Right cardiac atrium (tissue), 5 donors: Measurements from ENCODE around the gene TEX14. TPM values are rescaled to one million over a fixed set of nuclear protein-coding genes. Genes with fewer than 3 reads are reported as not detected.
"Not testable (repeated sequence)": the region's sequence is repeated elsewhere in the genome, so short reads cannot be mapped to it uniquely, and the experiment has no call there.

Source experiments
- ATAC-seq, 2 donors: fragments of 200-7000 bp; cut with Tn5 transposase; one replicate each; pipeline versions ENCODE4 v1.8.0 to v1.9.1; 2020; ENCODE audit warnings: moderate library complexity in 2 of 2, mild to moderate bottlenecking in 1 of 2
- DNase-seq, 3 donors: peaks; one replicate each; pipeline ENCODE4 v3.0.0-alpha.2; 2020
- H3K27ac ChIP-seq: one replicate; pipeline ENCODE4 v1.5.1; 2013; ENCODE audit warnings: mild to moderate bottlenecking, low read length, control low read depth, moderate library complexity
- H3K27me3 ChIP-seq: one replicate; pipeline ENCODE4 v1.6.1; 2013; ENCODE audit not compliant: control insufficient read depth, insufficient read depth
- H3K4me1 ChIP-seq: one replicate; pipeline ENCODE4 v1.6.1; 2013; ENCODE audit warnings: low read length; ENCODE audit not compliant: control insufficient read depth, insufficient read depth
- H3K4me3 ChIP-seq: one replicate; pipeline ENCODE4 v1.5.1; 2013; ENCODE audit warnings: low read length, control low read depth
- H3K9me3 ChIP-seq: one replicate; pipeline ENCODE4 v1.6.1; 2013; ENCODE audit warnings: low read length; ENCODE audit not compliant: control insufficient read depth
- WGBS: extraction: QIAGEN DNeasy Blood & Tissue Kit; methylation state at CpG from one replicate; pipeline ENCODE4 v1.1.7; 2013; 5-methylcytosine and 5-hydroxymethylcytosine counted together
- intact Hi-C, 4 donors: fragments of 100-400 bp; cut with DNase I; formaldehyde crosslinking; loops; one replicate each; pipeline versions ENCODE4 v1.11.0 to v1.14.0; 2022 to 2023
- polyA plus RNA-seq: library from polyadenylated mRNA; stranded (reverse); fragments of 200-250 nt; gene quantifications from one replicate; pipeline ENCODE4 v1.2.3, GENCODE V29; 2013
- total RNA-seq, 4 donors: library from RNA; stranded (reverse); fragmentation: NEBNext Ultra II Directional; extraction: Animal tissue kit (Norgen Biotek cat#: 25700); gene quantifications; one replicate each; pipeline ENCODE4 v1.2.1, GENCODE V29; 2021
- donor health status: healthy with polysubstance abuse.
- donor health status: DM: no; HTN: yes; CAD: no.
- donor health status: DM: no; HTN: no; CAD: no.
- donor health status: DM: no; HTN: yes; CAD: no; lungs with severe emphysema.
- donor health status: DM: yes; HTN: yes; CAD: no.

Gene TEX14
- total and polyA plus RNA-seq, 5 donors = 0.15 to 0.57 (median 0.24) TPM; not detected in 1

DNA sequence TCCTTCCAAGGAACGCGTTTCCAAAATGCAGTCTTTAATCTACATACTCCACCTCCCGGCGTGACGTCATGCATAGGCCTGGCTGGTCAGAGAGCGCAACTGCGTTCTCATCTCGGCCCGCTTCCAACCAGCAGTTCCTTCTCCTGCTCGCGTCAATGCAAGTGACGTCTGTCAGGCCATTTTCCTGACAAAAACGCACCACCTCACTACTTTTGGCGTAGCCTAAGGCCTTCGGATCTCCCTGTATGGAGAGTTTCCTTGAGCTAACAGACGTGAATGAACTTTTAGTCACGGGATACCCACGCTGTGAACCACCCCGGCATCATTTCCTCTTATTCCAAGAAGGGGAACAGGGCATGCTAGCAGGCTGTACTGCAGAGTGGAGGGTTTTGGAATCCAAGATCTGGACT, 25.0 kb downstream of the TEX14 start:
- WGBS = 35% methylated on average over 19 of the region's 19 CpGs

DNA sequence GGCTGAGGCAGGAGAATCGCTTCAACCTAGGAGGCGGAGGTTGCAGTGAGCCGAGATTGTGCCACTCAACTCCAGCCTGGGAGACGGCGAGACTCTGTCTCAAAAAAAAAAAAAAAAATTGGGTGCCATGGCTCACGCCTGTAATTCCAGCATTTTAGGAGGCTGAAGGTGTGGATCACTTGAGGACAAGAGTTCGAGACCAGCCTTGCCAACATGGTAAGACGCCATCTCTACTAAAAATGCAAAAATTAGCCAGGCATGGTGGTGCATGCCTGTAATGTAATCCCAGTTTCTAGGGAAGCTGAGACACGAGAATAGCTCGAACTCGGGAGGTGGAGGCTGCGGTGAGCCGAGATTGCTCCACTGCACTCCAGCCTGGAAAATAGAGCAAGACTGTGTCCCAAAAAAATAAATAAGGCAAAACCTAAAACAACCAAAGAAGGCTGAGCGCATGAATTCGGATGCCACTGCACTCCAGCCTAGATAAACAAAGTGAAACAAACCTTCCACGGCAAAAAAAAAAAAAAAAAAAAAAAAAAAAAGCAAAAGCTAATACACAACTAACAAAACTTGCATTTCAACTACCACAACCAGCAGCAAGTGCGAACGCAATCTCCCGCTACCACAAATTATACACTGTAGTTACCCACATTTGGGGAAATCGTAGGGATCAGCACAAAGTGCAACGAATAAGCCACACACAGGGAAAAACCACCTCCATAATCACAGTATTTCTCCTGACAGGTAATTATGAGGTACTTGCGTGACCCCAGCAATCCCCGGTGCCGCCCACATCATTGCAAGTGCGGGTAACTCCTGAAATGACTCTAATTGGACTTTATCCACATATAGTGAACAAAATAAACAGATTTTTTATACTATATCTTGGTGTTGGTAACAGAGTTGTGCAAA, 25.6 kb downstream of the TEX14 start:
- ATAC-seq (no peak), DNase-seq (no peak)
- intact Hi-C loops = no loop called here
- Histone ChIP-seq H3K4me1 (no peaks in the 10 kb centered on the region), H3K4me3 (no peak overlapping the region), H3K27me3 (no peaks in the 10 kb centered on the region), H3K9me3 (no peaks in the 10 kb centered on the region), H3K27ac (no peak overlapping the region)
- 89% methylated on average over 25 of the region's 25 CpGs for WGBS

More for the DNA sequence above, 25.0 kb downstream of the TEX14 start:
- intact Hi-C loops = no loop called here
- Histone ChIP-seq H3K4me1 (no peaks in the 10 kb centered on the region), H3K27me3 (no peaks in the 10 kb centered on the region), H3K9me3 (no peaks in the 10 kb centered on the region), H3K4me3 (no peak overlapping the region), H3K27ac (peak overlapping the region; percentile 67)
- peak; percentile 86 to 87 for ATAC-seq
- DNase-seq = peak; percentile 77 to 92 (median 89)

DNA sequence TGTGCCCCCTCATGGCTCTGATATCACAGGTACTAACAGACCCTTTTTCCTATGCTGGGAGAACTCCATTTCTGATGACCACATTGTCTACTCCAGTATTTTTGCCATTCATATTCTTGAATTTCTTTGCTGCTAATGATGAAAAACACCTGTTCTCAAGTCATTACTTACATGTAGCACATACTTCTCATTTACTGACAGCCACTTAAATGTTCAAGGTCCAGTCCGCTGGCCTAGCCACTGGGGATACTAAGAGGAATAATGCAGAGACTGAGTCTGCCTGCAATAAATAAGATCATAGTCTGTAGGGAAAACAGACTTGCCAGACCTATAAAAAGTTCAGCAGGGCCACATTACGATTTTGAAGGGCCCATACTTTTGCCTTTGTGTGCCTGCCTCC, 27.5 kb downstream of the TEX14 start:
- no peak for DNase-seq
- 83% methylated on average over 2 of the region's 2 CpGs for WGBS
- Histone ChIP-seq H3K9me3 (no peaks in the 10 kb centered on the region), H3K4me3 (no peak overlapping the region), H3K27me3 (no peaks in the 10 kb centered on the region), H3K4me1 (no peaks in the 10 kb centered on the region), H3K27ac (no peak overlapping the region)
- intact Hi-C loops = no loop called here
- no peak for ATAC-seq

DNA sequence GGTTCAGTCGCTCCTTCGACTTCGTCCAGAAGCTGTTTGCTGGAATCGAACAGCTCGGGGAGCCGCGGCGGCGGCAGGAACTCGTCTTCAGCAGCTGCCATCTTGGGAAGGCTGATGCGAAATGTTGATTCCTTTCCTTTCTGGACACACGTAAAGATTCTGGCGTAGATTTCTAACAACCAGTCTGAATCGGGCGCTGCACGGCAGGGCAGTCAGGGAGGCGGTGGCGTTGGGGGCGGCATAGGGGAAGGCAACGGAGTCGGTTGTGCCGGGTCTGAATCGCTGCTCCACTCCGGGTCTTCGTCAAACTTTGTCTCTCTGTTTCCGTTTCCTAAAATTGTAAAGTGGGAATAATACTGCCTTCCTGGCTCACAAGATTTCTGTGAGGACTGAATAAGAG, 30.3 kb downstream of the TEX14 start:
- H3K4me1 ChIP-seq = no peaks in the 10 kb centered on the region
- no peak overlapping the region for H3K27ac ChIP-seq
- DNase-seq (no peak), ATAC-seq (no peak)
- H3K27me3 ChIP-seq = no peaks in the 10 kb centered on the region
- intact Hi-C loops = no loop called here
- no peaks in the 10 kb centered on the region for H3K9me3 ChIP-seq
- 87% methylated on average over 26 of the region's 26 CpGs for WGBS
- no peak overlapping the region for H3K4me3 ChIP-seq

DNA sequence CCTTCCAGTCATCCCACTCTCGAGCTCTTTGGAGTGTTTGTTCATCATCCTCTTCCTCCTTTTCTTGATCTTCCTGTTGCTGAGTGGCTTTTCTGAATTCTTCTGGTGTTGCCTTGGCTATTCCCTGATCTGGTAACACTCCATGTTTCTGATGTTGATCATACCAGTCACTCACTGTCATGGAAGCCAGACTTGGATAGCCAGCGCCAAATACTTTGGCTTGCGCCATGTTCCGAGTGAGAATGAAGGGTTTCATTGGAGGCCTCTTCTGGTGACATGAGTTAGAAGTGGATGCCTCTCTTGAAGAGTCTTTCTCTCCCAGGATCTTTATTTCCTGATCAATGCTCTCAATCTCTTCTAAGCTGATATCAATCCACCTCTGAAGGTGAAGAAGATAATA, 31.2 kb downstream of the TEX14 start:
- DNase-seq (no peak), ATAC-seq (no peak)
- Histone ChIP-seq H3K27me3 (no peaks in the 10 kb centered on the region), H3K4me1 (no peaks in the 10 kb centered on the region), H3K9me3 (no peaks in the 10 kb centered on the region), H3K4me3 (no peak overlapping the region), H3K27ac (no peak overlapping the region)
- intact Hi-C loops = no loop called here
- 93% methylated on average over 4 of the region's 4 CpGs for WGBS

DNA sequence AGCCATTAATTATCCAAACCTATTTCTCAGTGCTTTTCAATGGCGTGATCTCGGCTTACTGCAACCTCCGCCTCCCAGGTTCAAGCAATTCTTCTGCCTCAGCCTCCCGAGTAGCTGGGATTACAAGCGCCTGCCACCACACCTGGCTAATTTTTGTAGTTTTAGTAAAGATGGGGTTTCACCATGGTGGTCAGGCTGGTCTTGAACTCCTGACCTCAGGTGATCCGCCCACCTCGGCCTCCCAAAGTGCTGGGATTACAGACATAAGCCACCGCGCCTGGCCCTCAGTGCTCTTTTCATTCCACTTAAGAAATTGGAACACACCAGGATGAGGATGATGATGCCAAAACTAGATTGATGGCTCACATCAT, 32.1 kb downstream of the TEX14 start:
- intact Hi-C loops, ATAC-seq, H3K27ac ChIP-seq: not testable (repeated sequence)

DNA sequence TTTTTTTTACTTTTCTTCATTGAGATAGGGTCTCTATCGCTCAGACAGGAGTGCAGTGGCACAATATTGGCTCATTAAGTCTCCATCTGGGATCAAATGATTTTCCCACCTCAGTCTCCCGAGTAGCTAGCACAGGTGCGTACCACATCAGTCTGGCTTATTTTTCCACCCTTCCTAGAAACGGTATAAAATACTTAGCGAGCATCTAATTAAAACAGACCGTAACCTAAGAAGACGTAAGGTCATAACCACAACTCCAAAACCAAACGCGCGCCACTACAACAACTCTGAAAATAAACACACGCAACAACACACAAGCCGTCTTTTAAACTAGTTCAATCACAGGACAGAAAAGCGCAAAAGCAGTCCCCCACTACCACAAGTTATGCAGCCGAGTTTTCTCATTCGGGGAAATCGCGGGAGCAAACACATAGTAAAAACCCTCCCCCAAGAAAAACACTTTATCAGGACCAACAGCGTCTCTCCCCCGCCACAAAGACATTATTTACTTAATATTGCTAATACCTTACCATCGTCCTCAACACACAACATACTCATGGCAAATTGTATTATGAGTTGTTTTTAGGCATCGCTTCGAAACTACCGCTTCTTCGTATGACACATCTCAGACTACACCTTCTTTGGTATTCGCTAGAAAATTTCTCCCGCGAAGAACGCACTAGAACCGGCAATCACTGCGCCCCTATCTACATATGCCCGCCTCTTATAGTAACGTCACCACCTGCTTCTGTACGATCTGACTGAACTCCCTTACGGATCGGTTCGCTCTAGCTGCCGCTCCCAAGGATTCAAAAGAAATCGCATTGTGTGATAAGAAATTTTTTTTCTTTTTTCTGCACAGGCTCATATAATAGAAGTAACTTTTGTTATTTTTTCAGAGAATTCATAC, 32.8 kb downstream of the TEX14 start:
- Histone ChIP-seq H3K27ac (peak overlapping the region; percentile 51), H3K4me3 (peak overlapping the region; percentile 64), H3K27me3 (no peaks in the 10 kb centered on the region), H3K4me1 (no peaks in the 10 kb centered on the region), H3K9me3 (no peaks in the 10 kb centered on the region)
- 2% methylated on average over 38 of the region's 38 CpGs for WGBS
- intact Hi-C loops = no loop called here
- DNase-seq = peak; percentile 59 to 75 (median 62)
- peak; percentile 97 for ATAC-seq

More for the DNA sequence above, 32.1 kb downstream of the TEX14 start:
- H3K9me3 ChIP-seq, H3K4me1 ChIP-seq, DNase-seq, H3K27me3 ChIP-seq: not testable (repeated sequence)
- H3K4me3 ChIP-seq = peak overlapping the region; percentile 64
- 38% methylated on average over 9 of the region's 9 CpGs for WGBS

DNA sequence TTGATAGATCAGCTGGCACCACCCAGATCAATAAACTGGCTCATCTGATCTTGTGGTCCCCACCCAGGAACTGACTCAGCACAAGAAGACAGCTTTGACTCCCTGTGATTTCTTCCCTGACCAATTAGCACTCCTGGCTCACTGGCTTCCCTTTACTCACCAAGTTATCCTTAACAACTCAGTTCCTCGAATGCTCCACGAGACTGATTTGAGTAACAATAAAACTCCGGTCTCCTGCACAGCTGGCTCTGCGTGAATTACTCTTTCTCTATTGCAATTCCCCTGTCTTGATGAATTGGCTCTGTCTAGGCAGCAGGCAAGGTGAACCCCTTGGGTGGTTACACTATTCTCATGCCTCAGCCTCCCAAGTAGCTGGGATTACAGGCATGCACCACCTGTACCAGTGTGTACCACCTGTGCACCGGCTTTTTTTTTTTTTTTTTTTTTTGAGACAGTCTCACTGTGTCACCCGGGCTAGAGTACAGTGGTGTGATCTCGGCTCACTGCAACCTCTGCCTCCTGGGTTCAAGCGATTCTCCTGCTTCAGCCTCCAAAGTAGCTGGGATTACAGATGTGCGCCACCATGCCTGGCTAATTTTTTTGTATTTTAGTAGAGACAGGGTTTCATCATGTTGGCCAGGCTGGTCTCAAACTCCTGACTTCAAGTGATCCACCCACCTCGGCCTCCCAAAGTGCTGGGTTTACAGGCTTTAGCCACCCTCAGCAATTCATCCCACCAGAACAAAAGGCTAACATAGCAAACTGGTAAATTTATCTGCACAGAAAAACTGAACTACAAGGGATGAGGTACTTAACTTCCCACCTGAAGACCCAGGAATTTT, 33.7 kb downstream of the TEX14 start:
- 64% methylated on average over 10 of the region's 10 CpGs for WGBS
- H3K27ac ChIP-seq, H3K4me3 ChIP-seq, H3K27me3 ChIP-seq, H3K9me3 ChIP-seq, ATAC-seq, intact Hi-C loops, DNase-seq, H3K4me1 ChIP-seq: not testable (repeated sequence)

DNA sequence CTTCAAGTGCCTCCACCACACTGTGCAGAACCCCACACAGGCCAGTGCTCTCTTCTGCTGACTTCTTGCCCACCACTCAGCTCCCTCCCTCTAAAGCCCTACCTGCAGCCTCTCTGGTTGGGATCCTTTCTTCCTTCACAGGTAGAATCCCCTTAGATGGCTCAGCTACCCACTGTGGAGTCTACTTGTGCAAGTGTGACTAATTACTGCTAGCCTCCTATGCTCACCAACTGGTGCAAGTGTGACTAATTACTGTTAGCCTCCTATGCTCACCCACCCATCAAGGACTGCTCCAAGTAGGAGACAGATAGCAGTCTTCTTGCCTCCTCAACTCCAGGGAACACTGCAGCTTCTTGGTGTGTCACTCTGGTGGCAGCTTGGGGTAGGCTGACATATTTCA, 43.6 kb downstream of the TEX14 start:
- no peaks in the 10 kb centered on the region for H3K4me1 ChIP-seq
- intact Hi-C loops = no loop called here
- ATAC-seq = no peak
- H3K9me3 ChIP-seq = no peaks in the 10 kb centered on the region
- H3K27me3 ChIP-seq = no peaks in the 10 kb centered on the region
- no peak overlapping the region for H3K27ac ChIP-seq
- DNase-seq = no peak
- no peak overlapping the region for H3K4me3 ChIP-seq

DNA sequence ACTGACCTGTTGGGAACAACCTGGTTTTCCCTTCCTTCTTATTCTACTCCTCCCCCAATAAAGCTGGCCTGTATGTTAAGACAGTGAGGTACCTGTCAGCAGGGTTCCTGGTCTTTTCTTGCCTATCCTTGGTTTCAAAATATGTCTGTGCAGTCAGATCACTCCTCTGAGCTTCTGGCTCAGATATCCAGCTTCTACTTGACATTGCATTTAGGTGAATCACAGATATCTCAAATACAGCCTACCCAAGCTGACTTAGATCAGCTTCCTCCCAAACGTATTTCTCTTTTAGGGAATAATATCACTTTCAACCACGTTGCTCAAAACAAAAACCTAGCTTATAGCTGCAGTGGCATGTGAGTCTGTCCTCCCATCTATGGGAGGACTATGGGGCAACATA, 48.7 kb downstream of the TEX14 start:
- H3K27ac ChIP-seq = no peak overlapping the region
- no peaks in the 10 kb centered on the region for H3K9me3 ChIP-seq
- ATAC-seq (no peak), DNase-seq (no peak)
- H3K4me1 ChIP-seq = no peaks in the 10 kb centered on the region
- no peak overlapping the region for H3K4me3 ChIP-seq
- 49% methylated on average over 2 of the region's 2 CpGs for WGBS
- intact Hi-C loops = no loop called here
- H3K27me3 ChIP-seq = no peaks in the 10 kb centered on the region
